Gastrocnemius medialis (tissue), 4 donors: Measurements from ENCODE around the gene THSD7B.

ENCODE experiments used
- POLR2A ChIP-seq, 2 donors: fragments of 450-650 bp; IDR thresholded peaks; one replicate each; pipeline ENCODE4 v1.6.1; 2017; ENCODE audit warnings: antibody characterized with exemption in 2 of 2, mild to moderate bottlenecking in 2 of 2, moderate library complexity in 2 of 2
- TF ChIP-seq, protein P1 (sequence below), 5 experiments: fragments of 450-650 bp in 3 of 5; fragments of 200-600 bp in 2 of 5; sonication (generic) in 2 of 5; IDR thresholded peaks in 4 of 5; conservative IDR thresholded peaks in 1 of 5; 1 replicate in 4 of 5; 2 replicates in 1 of 5; pipeline ENCODE4 v1.5.1; 2016 to 2019; ENCODE audit warnings: antibody characterized with exemption in 5 of 5, mild to moderate bottlenecking in 3 of 5, moderate library complexity in 3 of 5

GRCh38 chr2:137655814-137656213, 890.5 kb downstream of the THSD7B start:
- TF ChIP-seq, protein P1, sequence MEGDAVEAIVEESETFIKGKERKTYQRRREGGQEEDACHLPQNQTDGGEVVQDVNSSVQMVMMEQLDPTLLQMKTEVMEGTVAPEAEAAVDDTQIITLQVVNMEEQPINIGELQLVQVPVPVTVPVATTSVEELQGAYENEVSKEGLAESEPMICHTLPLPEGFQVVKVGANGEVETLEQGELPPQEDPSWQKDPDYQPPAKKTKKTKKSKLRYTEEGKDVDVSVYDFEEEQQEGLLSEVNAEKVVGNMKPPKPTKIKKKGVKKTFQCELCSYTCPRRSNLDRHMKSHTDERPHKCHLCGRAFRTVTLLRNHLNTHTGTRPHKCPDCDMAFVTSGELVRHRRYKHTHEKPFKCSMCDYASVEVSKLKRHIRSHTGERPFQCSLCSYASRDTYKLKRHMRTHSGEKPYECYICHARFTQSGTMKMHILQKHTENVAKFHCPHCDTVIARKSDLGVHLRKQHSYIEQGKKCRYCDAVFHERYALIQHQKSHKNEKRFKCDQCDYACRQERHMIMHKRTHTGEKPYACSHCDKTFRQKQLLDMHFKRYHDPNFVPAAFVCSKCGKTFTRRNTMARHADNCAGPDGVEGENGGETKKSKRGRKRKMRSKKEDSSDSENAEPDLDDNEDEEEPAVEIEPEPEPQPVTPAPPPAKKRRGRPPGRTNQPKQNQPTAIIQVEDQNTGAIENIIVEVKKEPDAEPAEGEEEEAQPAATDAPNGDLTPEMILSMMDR (IDR thresholded peaks at IDR 0.05 in 4 of 5, conservative IDR thresholded peaks at IDR 0.05 in 1 of 5): no peak
- TF ChIP-seq POLR2A (IDR thresholded peaks at IDR 0.05): no peak
